Lower lobe of right lung (tissue), 2 donors: ENCODE measurements around the gene ABCA7. TPM values are rescaled to one million over a fixed set of nuclear protein-coding genes. Genes with fewer than 3 reads are reported as not detected.

Experiments
- ATAC-seq, 2 donors: fragments of 200-7000 bp; cut with Tn5 transposase; one replicate each; pipeline ENCODE4 v1.9.1; 2020 to 2022; ENCODE audit warnings: mild to moderate bottlenecking in 2 of 2, moderate library complexity in 2 of 2
- DNase-seq: peaks from one replicate; pipeline ENCODE4 v3.0.0-alpha.2; 2020
- H3K27ac ChIP-seq: fragments of 200-600 bp; one replicate; pipeline ENCODE4 v1.8.0; 2022
- H3K27me3 ChIP-seq: fragments of 200-600 bp; one replicate; pipeline ENCODE4 v1.8.0; 2022; ENCODE audit warnings: low read depth
- H3K36me3 ChIP-seq: fragments of 200-600 bp; one replicate; pipeline ENCODE4 v1.8.0; 2022; ENCODE audit warnings: mild to moderate bottlenecking
- H3K4me1 ChIP-seq: fragments of 200-600 bp; one replicate; pipeline ENCODE4 v1.8.0; 2022
- H3K4me3 ChIP-seq: fragments of 200-600 bp; one replicate; pipeline ENCODE4 v1.8.0; 2022; ENCODE audit warnings: mild to moderate bottlenecking
- H3K9me3 ChIP-seq: fragments of 200-600 bp; one replicate; pipeline ENCODE4 v1.8.0; 2022
- intact Hi-C: fragments of 100-400 bp; cut with DNase I; formaldehyde crosslinking; loops from one replicate; pipeline ENCODE4 v1.11.0; 2022
- total RNA-seq: library from RNA; stranded (reverse); fragmentation: NEBNext Ultra II Directional; extraction: Animal tissue kit (Norgen Biotek cat#: 25700); gene quantifications from one replicate; pipeline ENCODE4 v1.2.1, GENCODE V29; 2021
- TF ChIP-seq, protein P1 (sequence below): fragments of 200-600 bp; IDR thresholded peaks from one replicate; pipeline ENCODE4 v1.8.0; 2022; ENCODE audit warnings: antibody characterized with exemption, mild to moderate bottlenecking
- donor health status: DM: no; HTN: yes; CAD: no; lungs with severe emphysema.

The ABCA7 gene
- total RNA-seq, 1 donor from 2014 or later: 53.3 TPM

DNA sequence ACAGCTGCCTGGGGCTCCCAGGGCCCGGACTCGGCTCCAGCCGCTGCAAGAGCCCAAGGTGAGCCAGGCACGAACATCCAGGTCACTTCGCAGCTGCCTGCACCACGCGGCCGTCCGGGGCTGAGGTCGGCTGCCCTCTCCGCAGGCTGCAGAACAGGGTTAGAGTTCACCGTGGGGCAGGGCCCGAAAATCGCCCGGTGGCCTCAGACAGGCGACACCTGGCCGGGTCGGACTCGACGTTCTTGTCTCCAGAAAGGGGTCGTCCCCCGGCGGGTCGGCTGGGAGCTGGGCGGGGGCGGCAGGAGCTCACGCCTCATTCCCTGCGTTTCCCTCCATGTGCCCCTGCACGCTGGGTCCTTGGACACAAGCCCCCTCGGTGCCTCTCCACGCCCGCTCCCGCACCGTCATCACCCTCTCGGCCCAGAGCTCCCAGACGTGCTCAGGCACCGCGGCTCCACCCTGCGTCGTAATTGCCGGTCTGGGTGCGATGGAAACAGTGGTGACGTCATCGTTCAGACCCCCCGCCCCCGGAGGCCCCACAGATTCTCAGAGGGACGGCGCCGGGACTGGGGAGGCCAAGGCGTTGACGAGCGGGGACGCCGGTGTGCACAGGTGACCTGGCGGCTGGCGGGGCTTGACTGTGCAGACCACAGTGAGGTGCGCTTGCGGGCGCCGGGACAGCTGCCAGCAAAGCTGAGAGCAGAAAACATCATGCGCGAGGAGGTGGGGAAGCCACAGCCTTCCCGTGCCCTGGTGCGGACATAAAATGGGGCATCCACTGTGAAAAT lies 43.7 kb upstream of the ABCA7 start:
- DNase-seq (no peak), ATAC-seq (peak; percentile 34 to 38)
- no peaks in the 10 kb centered on the region for H3K9me3 ChIP-seq
- intact Hi-C loops: no loop called here
- H3K4me3 ChIP-seq: peak overlapping the region; percentile 6
- peaks cover 62% of the 10 kb centered on the region for H3K27me3 ChIP-seq
- TF ChIP-seq, protein P1, sequence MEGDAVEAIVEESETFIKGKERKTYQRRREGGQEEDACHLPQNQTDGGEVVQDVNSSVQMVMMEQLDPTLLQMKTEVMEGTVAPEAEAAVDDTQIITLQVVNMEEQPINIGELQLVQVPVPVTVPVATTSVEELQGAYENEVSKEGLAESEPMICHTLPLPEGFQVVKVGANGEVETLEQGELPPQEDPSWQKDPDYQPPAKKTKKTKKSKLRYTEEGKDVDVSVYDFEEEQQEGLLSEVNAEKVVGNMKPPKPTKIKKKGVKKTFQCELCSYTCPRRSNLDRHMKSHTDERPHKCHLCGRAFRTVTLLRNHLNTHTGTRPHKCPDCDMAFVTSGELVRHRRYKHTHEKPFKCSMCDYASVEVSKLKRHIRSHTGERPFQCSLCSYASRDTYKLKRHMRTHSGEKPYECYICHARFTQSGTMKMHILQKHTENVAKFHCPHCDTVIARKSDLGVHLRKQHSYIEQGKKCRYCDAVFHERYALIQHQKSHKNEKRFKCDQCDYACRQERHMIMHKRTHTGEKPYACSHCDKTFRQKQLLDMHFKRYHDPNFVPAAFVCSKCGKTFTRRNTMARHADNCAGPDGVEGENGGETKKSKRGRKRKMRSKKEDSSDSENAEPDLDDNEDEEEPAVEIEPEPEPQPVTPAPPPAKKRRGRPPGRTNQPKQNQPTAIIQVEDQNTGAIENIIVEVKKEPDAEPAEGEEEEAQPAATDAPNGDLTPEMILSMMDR: no peak
- no peak overlapping the region for H3K27ac ChIP-seq
- H3K4me1 ChIP-seq: peaks cover 20% of the 10 kb centered on the region
- peaks cover 18% of the 10 kb centered on the region for H3K36me3 ChIP-seq

DNA sequence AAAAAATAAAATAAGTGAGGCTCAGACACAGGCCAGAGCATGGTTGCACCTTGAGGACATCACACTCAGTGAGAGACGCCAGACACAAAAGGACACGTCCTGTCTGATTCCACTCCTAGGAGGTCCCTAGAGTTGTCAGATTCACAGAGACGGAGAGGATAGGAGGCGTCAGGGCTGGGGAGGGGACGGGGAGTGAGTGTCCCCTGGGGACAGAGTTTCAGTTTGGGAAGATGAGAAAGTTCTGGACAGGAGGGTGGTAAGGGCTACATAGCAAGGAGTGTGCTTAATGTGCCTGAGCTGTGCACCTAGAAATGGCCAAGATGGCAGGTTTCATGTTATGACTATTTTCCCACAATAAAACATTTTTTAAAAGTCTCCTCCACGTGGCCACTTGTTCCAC lies 41.8 kb upstream of the ABCA7 start:
- Histone ChIP-seq H3K27me3 (peaks cover 76% of the 10 kb centered on the region), H3K36me3 (peaks cover 9% of the 10 kb centered on the region), H3K4me1 (peaks cover 26% of the 10 kb centered on the region), H3K27ac (no peak overlapping the region), H3K4me3 (no peak overlapping the region), H3K9me3 (no peaks in the 10 kb centered on the region)
- no peak for DNase-seq
- TF ChIP-seq, protein P1: no peak
- intact Hi-C loops: no loop called here
- no peak for ATAC-seq

DNA sequence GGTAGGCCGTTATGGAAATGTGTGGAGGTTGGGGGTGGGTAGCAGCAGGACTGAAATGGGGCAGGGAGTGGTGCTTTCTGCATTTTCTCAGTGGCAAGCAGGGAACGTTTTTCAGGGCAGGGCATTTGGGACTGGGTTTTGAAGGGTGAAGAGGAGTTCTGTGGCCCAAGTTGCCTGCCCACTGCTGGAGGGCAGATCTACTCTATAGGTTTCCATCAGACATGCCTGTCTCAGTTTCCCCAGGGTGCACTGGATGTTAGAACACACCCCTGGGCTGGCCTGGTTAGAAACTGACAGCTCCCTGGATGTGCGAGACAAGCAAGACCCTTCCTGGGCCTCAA lies 40.6 kb upstream of the ABCA7 start:
- DNase-seq: no peak
- TF ChIP-seq, protein P1: no peak
- Histone ChIP-seq H3K36me3 (peaks cover 2% of the 10 kb centered on the region), H3K9me3 (no peaks in the 10 kb centered on the region), H3K27me3 (peaks cover 82% of the 10 kb centered on the region), H3K4me3 (no peak overlapping the region), H3K27ac (no peak overlapping the region), H3K4me1 (peaks cover 26% of the 10 kb centered on the region)
- ATAC-seq: no peak
- intact Hi-C loops: no loop called here

DNA sequence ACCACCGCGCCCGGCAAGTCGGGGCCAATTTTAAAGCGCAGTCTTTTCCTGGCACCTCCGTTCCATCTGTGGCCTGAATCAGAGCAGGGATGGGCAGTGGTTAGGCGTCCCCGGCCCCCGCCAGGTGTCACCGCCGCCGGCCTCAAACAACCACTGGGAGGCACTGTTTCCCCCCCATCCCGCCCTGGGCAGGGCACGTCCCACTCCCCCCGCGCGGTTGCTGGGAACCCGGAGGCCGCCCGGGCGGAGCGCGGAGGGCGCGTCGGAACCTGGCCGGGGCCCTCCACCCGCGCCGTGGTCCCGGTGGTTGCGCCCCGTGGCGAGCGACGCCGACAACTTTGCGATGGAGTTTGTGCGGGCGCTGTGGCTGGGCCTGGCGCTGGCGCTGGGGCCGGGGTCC lies 39.8 kb upstream of the ABCA7 start, which contains the start of gene GRIN3B:
TSS of gene GRIN3B (plus strand) at position 325 of the 400 bp plus-strand sequence. CDS start at position 344, 19 bp downstream.
- Histone ChIP-seq H3K27ac (no peak within 1 kb of the TSS), H3K36me3 (no peaks in the 10 kb centered on the region), H3K9me3 (no peaks in the 10 kb centered on the region), H3K4me3 (peak within 1 kb of the TSS; percentile 27), H3K27me3 (peaks cover 78% of the 10 kb centered on the region), H3K4me1 (peaks cover 26% of the 10 kb centered on the region)
- DNase-seq (peak; percentile 76), ATAC-seq (peak; percentile 32 to 35)
- intact Hi-C loops: no loop called here
- TF ChIP-seq, protein P1: peak; percentile 51

DNA sequence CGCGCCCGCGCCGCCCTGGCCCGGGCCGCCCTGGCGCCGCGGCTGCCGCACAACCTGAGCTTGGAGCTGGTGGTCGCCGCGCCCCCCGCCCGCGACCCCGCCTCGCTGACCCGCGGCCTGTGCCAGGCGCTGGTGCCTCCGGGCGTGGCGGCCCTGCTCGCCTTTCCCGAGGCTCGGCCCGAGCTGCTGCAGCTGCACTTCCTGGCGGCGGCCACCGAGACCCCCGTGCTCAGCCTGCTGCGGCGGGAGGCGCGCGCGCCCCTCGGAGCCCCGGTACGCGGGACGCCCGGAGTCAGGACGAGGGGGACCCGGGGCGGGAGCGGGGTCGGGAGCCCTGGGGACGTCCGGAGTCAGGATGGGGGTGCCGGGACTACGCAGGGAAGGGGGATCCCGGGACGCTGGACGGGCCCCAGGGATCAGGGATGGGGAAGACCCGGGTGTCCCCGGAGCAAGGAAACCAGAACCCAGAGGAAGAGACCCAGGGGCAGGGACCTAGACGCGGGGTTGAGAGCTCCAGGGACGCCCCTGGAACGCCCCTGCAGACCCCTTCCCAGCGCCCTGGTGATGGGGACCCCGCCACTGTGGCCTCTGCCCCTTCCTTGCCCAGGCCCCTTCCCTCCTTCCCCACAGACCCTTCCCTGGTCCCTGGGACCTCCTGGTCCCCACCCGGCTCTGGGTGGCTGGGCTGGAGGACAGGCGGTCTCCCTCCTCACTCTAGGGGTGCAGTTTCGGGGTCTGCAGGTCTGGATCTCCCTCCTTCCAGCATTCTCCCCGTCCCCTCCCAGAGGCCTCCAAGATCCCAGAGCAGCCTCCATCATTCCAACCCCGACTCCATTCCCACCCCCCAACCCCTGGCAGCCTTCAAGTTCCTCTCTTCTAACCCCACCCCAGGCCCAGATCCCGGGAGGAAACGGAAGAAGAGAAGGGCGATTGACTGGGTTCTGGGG lies 39.0 kb upstream of the ABCA7 start:
- no peak for DNase-seq
- Histone ChIP-seq H3K27me3 (peaks cover 71% of the 10 kb centered on the region), H3K27ac (no peak overlapping the region), H3K4me3 (peak overlapping the region; percentile 11), H3K9me3 (no peaks in the 10 kb centered on the region), H3K36me3 (no peaks in the 10 kb centered on the region), H3K4me1 (peaks cover 21% of the 10 kb centered on the region)
- TF ChIP-seq, protein P1: no peak
- ATAC-seq: no peak
- intact Hi-C loops: no loop called here
